K562 (cell line): ENCODE data around the gene PTPRG. TPM values are rescaled to one million over a fixed set of nuclear protein-coding genes. Genes with fewer than 3 reads are reported as not detected.

Experiments used
- ATAC-seq: fragments of 200-7000 bp; cut with Tn5 transposase; 3 replicates; pipeline ENCODE4 v1.9.1; 2020; ENCODE audit warnings: moderate library complexity
- BruUV-seq: library from RNA; stranded (reverse); fragments of 400-500 nt; replicated peaks from 2 replicates; lab custom pipeline; 2021; lab: Mats Ljungman, UMichigan
- CTCF ChIA-PET: fragments of 300-600 bp; formaldehyde crosslinking; extraction: SDS; loops from one replicate; lab custom pipeline; 2021; ENCODE audit warnings: low intra/inter-chr PET ratio; lab: Yijun Ruan, JAX
- POLR2A ChIA-PET: fragments of 300-600, 350-650 bp; sonication (Branson Sonifier 250); formaldehyde crosslinking; extraction: SDS; loops from one replicate; lab custom pipeline; 2021; ENCODE audit warnings: antibody characterized with exemption, inconsistent platforms; lab: Yijun Ruan, JAX
- DNase-seq, 4 experiments: peaks; one replicate each; pipeline versions ENCODE4 v3.0.0 to v3.0.0-alpha.2; 2011 to 2018; ENCODE audit warnings: low spot score in 3 of 4, mixed read lengths in 3 of 4; ENCODE audit errors: extremely low read depth in 1 of 4
- FAIRE-seq: peaks from 2 replicates; lab custom pipeline; 2011; peaks lifted over from hg19 to GRCh38; lab: Jason Lieb, UNC
- H2AFZ ChIP-seq: 2 replicates; pipeline ENCODE4 v1.6.0; 2011; ENCODE audit warnings: low read depth, low read length, control low read depth, inconsistent platforms
- H3K27ac ChIP-seq: fragments of 200-600 bp; 3 replicates; pipeline ENCODE4 v1.8.0; 2011; ENCODE audit warnings: low read depth, mild to moderate bottlenecking, control low read depth, inconsistent platforms, low read length, moderate library complexity, mixed read lengths; ENCODE audit errors: extremely low read depth
- H3K27me3 ChIP-seq, 2 experiments: fragments of 300-600 bp in 1 of 2; 2 replicates in 1 of 2; 3 replicates in 1 of 2; pipeline versions ENCODE4 v1.6.0 to v1.8.0; 2011; ENCODE audit warnings: inconsistent platforms in 2 of 2, low read length in 2 of 2, mild to moderate bottlenecking in 1 of 2, mixed read lengths in 1 of 2, moderate library complexity in 1 of 2; ENCODE audit not compliant: control insufficient read depth in 2 of 2, insufficient read depth in 2 of 2
- H3K36me3 ChIP-seq: fragments of 300-600 bp; 3 replicates; pipeline ENCODE4 v1.8.0; 2011; ENCODE audit warnings: mild to moderate bottlenecking, low read length, inconsistent platforms; ENCODE audit not compliant: control insufficient read depth, insufficient read depth
- H3K4me1 ChIP-seq, 2 experiments: fragments of 200-600 bp in 1 of 2; replicated peaks in 1 of 2; 2 replicates in 1 of 2; 3 replicates in 1 of 2; pipeline versions ENCODE4 v1.5.1 to v1.8.0; 2011; ENCODE audit warnings: inconsistent platforms in 2 of 2, low read length in 2 of 2, mild to moderate bottlenecking in 1 of 2, mixed read lengths in 1 of 2, moderate library complexity in 1 of 2; ENCODE audit not compliant: control insufficient read depth in 2 of 2, insufficient read depth in 2 of 2
- H3K4me2 ChIP-seq: 2 replicates; pipeline ENCODE4 v1.6.1; 2011; ENCODE audit warnings: low read length, control low read depth, inconsistent platforms, mixed read lengths; ENCODE audit not compliant: insufficient read depth
- H3K4me3 ChIP-seq: fragments of 200-600 bp; sonication (generic), shearing (Covaris generic); 2 replicates; pipeline ENCODE4 v1.5.1; 2016; ENCODE audit warnings: control low read depth, inconsistent platforms
- H3K79me2 ChIP-seq: fragments of 200-600 bp; 3 replicates; pipeline ENCODE4 v1.8.0; 2011; ENCODE audit warnings: low read length, inconsistent platforms; ENCODE audit not compliant: control insufficient read depth, insufficient read depth
- H3K9ac ChIP-seq, 2 experiments: 2 replicates each; pipeline versions ENCODE4 v1.6.0 to v1.6.1; 2011; ENCODE audit warnings: low read depth in 2 of 2, low read length in 2 of 2, control low read depth in 1 of 2, inconsistent platforms in 1 of 2, mild to moderate bottlenecking in 1 of 2, mixed read lengths in 1 of 2; ENCODE audit not compliant: insufficient read depth in 1 of 2
- H3K9me1 ChIP-seq: one replicate; pipeline ENCODE4 v1.6.0; 2011; ENCODE audit warnings: inconsistent platforms, mild to moderate bottlenecking, low read length, moderate library complexity; ENCODE audit not compliant: control insufficient read depth, insufficient read depth
- H3K9me3 ChIP-seq: replicated peaks from 2 replicates; pipeline ENCODE4 v1.5.1; 2011; ENCODE audit warnings: low read depth, low read length, inconsistent platforms; ENCODE audit not compliant: control insufficient read depth, insufficient read depth
- H4K20me1 ChIP-seq: replicated peaks from 2 replicates; pipeline ENCODE4 v1.6.1; 2011; ENCODE audit warnings: low read length, inconsistent platforms, mixed read lengths; ENCODE audit not compliant: control insufficient read depth, insufficient read depth
- GATAD2A ChIP-seq: fragments of 450-650 bp; IDR thresholded peaks from 2 replicates; pipeline ENCODE4 v1.6.1; 2017
- HLTF ChIP-seq: fragments of 450-650 bp; IDR thresholded peaks from 2 replicates; pipeline ENCODE4 v1.6.1; 2016
- JUN ChIP-seq, 2 experiments: sonication (generic) in 1 of 2; formaldehyde crosslinking in 1 of 2; IDR thresholded peaks; 2 replicates each; pipeline versions ENCODE4 v1.6.1 to v1.8.0; 2012 to 2022; ENCODE audit warnings: borderline replicate concordance in 2 of 2, mild to moderate bottlenecking in 2 of 2, improper control_type of control experiment in 1 of 2, low read depth in 1 of 2, low read length in 1 of 2, missing genetic modification reagents in 1 of 2
- ZNF165 ChIP-seq: fragments of 250-450 bp; sonication (Bioruptor Pico); IDR thresholded peaks from 2 replicates; pipeline ENCODE4 v1.4.0; 2020; ENCODE audit warnings: borderline replicate concordance
- ZNF217 ChIP-seq: sonication (generic); formaldehyde crosslinking; IDR thresholded peaks from 2 replicates; pipeline ENCODE4 v1.8.0; 2022; ENCODE audit warnings: mild to moderate bottlenecking, missing genetic modification reagents
- in situ Hi-C: fragments of 300-500 bp; cut with MboI; formaldehyde crosslinking; loops from 4 replicates; pipeline ENCODE4 v1.15.0; 2018; ENCODE audit warnings: inconsistent platforms, mixed read lengths
- intact Hi-C: fragments of 100-400 bp; cut with micrococcal nuclease; formaldehyde crosslinking; loops from 2 replicates; pipeline ENCODE4 v1.14.2; 2022
- polyA plus RNA-seq, 8 experiments: library from polyadenylated mRNA; depleted of rRNA in 4 of 8; stranded (reverse) in 5 of 8; unstranded in 3 of 8; fragments of >200 nt; fragmentation: Nextera tagmentation in 2 of 8; fragmentation: Illumina TruSeq in 1 of 8; extraction: Ambion mirVana in 2 of 8; extraction: Trizol in 1 of 8; gene quantifications; 2 replicates each; pipeline versions ENCODE4 v1.2.1 to v1.2.3, GENCODE V29; 2011 to 2014; ENCODE audit warnings: inconsistent platforms in 1 of 8, missing spikeins in 1 of 8
- total RNA-seq, 7 experiments: library from RNA; depleted of rRNA in 6 of 7; stranded (reverse); fragments of >200 nt in 6 of 7; fragmentation: Illumina TruSeq in 2 of 7; extraction: Trizol in 2 of 7; gene quantifications; 2 replicates each; pipeline versions ENCODE4 v1.2.1 to v1.2.3, GENCODE V29; 2011 to 2021; ENCODE audit warnings: low replicate concordance in 1 of 7
- TF ChIP-seq, protein P1 (sequence below): fragments of 250-450 bp; sonication (Bioruptor Pico); IDR thresholded peaks from 2 replicates; pipeline ENCODE4 v1.5.0; 2020; ENCODE audit warnings: mild to moderate bottlenecking, borderline replicate concordance
- TF ChIP-seq, protein P2 (sequence below), 2 experiments: fragments of 450-650 bp; IDR thresholded peaks; 2 replicates each; pipeline ENCODE4 v1.6.1; 2018; ENCODE audit warnings: mild to moderate bottlenecking in 2 of 2, low read depth in 1 of 2; ENCODE audit not compliant: partially characterized antibody in 2 of 2
- TF ChIP-seq, protein P3 (sequence below): sonication (generic); formaldehyde crosslinking; IDR thresholded peaks from 2 replicates; pipeline ENCODE4 v1.8.0; 2023; ENCODE audit warnings: mild to moderate bottlenecking, missing genetic modification reagents

Gene PTPRG
- total and polyA plus RNA-seq, 9 of the 15 experiments (the other 6 are each of a cell fraction or from before 2014, with no cell fraction given), result 0.16 TPM; not detected in 8

DNA sequence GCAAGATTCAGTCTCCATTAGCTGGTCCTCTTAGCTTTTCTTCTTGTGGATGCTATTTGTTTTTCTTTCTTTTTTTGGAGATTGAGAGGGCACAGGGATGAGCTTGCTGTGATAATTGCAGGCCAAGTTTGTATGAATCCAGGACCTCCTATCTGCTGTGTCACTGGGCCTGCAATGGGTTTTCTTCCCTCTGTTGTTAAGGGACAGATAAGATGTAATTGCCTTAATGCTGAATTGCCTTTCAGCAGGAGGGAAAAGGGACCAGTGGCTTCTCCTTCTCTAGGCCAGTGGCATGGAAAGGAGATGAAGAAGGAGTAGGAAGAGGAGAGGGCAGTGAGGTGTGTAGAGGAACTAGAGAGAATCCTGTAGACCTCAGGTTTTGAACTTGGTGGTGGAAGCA, 29.9 kb downstream of the PTPRG start:
- ATAC-seq, result no peak
- H3K4me2 ChIP-seq, result no peak overlapping the region
- intact Hi-C loops (no loop called here), in situ Hi-C loops (no loop called here)
- no peaks in the 10 kb centered on the region for H3K36me3 ChIP-seq
- POLR2A ChIA-PET, result no interaction called here
- CTCF ChIA-PET, result no interaction called here
- no peaks in the 10 kb centered on the region for H3K4me1 ChIP-seq
- FAIRE-seq, result no peak
- no TSS peak for BruUV-seq
- no peak overlapping the region for H3K4me3 ChIP-seq
- H2AFZ ChIP-seq, result no peak overlapping the region
- H3K9me1 ChIP-seq, result no peaks in the 10 kb centered on the region
- no peaks in the 10 kb centered on the region for H3K9me3 ChIP-seq
- no peak overlapping the region for H3K27ac ChIP-seq
- no peaks in the 10 kb centered on the region for H4K20me1 ChIP-seq
- no peak overlapping the region for H3K9ac ChIP-seq
- H3K27me3 ChIP-seq, result peaks cover 0 to 5% of the 10 kb centered on the region in 2 experiments; a peak in 1 of 5 replicates
- no peak for DNase-seq
- H3K79me2 ChIP-seq, result no peaks in the 10 kb centered on the region
- TF ChIP-seq JUN (IDR thresholded peaks at IDR 0.05; ENCODE audit: borderline replicate concordance, low read depth, low read length) (no peak), JUN (CRISPR knock-in tag; IDR thresholded peaks at IDR 0.05; ENCODE audit: borderline replicate concordance) (no peak), HLTF (no peak), ZNF165 (CRISPR knock-in tag) (no peak), ZNF217 (CRISPR knock-in tag) (no peak), GATAD2A (no peak)
- TF ChIP-seq, protein P1, sequence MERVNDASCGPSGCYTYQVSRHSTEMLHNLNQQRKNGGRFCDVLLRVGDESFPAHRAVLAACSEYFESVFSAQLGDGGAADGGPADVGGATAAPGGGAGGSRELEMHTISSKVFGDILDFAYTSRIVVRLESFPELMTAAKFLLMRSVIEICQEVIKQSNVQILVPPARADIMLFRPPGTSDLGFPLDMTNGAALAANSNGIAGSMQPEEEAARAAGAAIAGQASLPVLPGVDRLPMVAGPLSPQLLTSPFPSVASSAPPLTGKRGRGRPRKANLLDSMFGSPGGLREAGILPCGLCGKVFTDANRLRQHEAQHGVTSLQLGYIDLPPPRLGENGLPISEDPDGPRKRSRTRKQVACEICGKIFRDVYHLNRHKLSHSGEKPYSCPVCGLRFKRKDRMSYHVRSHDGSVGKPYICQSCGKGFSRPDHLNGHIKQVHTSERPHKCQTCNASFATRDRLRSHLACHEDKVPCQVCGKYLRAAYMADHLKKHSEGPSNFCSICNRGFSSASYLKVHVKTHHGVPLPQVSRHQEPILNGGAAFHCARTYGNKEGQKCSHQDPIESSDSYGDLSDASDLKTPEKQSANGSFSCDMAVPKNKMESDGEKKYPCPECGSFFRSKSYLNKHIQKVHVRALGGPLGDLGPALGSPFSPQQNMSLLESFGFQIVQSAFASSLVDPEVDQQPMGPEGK (CRISPR knock-in tag), result no peak
- TF ChIP-seq, protein P2, sequence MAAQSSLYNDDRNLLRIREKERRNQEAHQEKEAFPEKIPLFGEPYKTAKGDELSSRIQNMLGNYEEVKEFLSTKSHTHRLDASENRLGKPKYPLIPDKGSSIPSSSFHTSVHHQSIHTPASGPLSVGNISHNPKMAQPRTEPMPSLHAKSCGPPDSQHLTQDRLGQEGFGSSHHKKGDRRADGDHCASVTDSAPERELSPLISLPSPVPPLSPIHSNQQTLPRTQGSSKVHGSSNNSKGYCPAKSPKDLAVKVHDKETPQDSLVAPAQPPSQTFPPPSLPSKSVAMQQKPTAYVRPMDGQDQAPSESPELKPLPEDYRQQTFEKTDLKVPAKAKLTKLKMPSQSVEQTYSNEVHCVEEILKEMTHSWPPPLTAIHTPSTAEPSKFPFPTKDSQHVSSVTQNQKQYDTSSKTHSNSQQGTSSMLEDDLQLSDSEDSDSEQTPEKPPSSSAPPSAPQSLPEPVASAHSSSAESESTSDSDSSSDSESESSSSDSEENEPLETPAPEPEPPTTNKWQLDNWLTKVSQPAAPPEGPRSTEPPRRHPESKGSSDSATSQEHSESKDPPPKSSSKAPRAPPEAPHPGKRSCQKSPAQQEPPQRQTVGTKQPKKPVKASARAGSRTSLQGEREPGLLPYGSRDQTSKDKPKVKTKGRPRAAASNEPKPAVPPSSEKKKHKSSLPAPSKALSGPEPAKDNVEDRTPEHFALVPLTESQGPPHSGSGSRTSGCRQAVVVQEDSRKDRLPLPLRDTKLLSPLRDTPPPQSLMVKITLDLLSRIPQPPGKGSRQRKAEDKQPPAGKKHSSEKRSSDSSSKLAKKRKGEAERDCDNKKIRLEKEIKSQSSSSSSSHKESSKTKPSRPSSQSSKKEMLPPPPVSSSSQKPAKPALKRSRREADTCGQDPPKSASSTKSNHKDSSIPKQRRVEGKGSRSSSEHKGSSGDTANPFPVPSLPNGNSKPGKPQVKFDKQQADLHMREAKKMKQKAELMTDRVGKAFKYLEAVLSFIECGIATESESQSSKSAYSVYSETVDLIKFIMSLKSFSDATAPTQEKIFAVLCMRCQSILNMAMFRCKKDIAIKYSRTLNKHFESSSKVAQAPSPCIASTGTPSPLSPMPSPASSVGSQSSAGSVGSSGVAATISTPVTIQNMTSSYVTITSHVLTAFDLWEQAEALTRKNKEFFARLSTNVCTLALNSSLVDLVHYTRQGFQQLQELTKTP (IDR thresholded peaks at IDR 0.05; ENCODE audit: low read depth in 1 of 2, partially characterized antibody in 2 of 2), result no peak
- TF ChIP-seq, protein P3, sequence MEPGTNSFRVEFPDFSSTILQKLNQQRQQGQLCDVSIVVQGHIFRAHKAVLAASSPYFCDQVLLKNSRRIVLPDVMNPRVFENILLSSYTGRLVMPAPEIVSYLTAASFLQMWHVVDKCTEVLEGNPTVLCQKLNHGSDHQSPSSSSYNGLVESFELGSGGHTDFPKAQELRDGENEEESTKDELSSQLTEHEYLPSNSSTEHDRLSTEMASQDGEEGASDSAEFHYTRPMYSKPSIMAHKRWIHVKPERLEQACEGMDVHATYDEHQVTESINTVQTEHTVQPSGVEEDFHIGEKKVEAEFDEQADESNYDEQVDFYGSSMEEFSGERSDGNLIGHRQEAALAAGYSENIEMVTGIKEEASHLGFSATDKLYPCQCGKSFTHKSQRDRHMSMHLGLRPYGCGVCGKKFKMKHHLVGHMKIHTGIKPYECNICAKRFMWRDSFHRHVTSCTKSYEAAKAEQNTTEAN (CRISPR knock-in tag), result no peak
